Measurements from ENCODE around the gene HORMAD1.
"Not testable (repeated sequence)": the region's sequence is repeated elsewhere in the genome, so short reads cannot be mapped to it uniquely, and the experiment has no call there.

The HORMAD1 gene

DNA sequence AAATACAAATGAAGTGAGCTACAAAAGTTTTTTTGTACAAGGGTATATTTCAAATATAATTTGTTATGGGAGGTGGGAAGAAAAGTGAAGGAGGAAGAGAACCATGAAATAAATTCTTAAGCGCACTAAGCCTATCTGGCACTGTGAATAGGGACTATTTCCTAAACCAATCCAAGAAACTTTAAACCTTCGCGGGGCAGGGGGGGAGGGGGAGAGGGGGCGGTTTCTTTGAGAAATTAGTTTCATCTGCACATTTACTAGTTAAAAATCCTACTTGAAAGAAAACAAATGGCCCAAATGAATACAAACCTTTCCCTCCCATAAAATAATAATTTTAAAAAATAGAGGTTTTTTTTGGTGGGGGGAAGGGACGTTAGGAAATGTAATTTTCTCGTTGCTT, 24.1 kb downstream of the HORMAD1 start:
- DNase-seq: no peak

DNA sequence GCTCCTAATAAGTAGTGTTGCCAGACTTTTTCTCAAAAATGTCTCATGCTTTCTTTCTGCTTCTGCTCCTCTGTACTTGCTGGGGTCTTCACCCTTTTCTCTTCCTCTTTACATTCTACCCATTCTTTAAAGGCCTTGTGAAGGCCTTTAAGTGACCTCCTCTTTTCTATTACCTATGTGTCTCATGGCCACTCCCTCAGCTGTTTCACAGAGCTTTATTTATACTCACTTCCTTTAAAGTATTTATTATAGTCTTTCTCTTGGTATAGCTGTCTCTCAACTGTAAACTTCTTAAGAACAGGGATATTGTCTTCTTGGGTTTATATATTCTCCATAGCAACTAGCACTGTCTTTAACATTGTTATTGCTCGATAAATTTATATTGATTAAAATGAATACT, 24.5 kb downstream of the HORMAD1 start:
- no peak for DNase-seq

DNA sequence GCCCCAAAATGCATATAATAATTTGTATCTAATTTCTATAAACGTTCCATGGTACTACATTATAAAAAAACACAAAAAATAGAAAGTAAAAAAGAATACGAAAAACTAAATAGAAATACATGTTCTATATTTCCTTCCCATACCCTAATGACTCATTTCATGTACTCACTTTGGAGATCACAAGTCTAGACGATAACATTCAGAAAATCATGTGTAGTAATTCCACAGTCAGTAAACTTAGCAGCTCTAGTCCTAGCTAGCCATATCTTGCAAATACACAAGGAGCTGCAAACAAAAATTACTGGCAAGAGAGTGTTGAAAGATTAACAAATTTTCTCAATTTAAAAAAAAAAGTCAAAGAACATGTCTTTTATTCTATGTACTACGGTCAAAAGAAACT, 25.1 kb downstream of the HORMAD1 start:
- no peak for DNase-seq

DNA sequence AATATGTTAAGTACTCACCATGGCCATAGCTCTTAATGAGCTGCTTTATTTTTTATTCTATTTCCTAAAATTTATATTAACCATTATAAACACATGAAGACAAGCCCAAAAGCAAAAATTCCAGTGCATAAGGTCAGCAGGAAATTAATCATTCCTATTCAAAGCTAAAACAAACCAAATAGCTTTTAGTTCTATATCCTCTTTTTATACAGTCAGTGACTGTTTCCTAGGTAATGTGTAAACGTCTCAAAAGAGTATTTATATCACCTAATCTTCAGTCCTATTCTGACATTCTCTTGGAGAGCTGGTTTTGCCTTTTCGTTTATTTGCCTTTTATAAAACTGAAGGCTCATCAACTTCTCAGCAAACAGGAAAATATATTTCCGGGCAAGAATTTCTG, 28.0 kb downstream of the HORMAD1 start:
- no peak for DNase-seq

DNA sequence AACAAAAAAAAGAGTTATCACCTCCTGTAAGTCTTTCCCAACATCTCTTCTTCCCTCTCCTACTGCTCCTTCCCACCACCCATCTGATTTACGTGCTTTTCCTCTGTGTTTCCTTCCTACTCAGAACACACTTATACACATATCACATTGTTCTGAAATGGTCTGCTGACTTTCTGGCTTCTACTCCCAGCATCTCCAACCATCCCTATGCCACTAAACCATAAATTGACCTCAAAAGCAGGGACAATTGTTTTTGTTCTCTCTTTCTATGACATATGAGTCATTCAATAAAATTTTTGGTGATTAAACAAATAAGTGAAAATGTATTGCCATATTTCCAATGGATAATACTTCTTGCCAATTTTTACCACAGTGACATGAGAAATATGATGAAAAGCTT, 31.9 kb downstream of the HORMAD1 start:
- DNase-seq: no peak

DNA sequence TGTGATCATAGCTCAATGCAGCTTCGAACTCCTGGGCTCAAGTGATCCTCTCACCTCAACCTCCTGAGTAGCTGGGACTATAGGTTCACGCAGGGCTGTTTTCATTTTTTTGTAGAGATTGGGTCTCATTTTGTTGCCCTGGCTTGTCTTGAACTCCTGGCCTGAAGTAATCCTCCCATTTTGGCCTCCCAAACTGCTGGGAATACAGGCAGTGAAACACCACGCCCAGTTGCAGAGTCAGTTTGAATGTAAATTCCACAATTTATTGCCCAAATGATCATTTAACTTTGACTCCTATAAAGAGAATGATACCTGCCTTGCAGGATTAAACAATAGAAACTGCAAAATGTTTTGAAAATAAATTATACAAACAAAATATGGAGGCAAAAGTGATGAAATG, 34.4 kb downstream of the HORMAD1 start:
- no peak for DNase-seq

DNA sequence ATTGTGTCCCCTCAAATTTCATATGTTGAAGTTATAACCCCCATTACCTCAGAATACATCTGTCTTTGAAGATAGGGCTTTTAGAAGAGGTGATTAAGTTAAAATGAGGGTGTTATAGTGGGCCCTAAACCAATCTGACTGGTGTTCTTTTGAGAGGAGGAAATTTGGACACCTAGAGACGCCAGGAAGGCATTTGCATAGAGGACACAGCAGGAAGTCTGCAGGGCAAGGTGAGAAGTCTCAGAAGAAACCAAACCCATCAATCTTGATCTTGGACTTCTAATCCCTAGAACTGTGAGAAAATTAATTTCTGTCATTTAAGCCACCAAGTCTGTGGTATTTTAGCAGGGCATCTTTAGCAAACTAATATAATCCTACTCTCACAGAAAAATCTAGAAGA, 36.8 kb downstream of the HORMAD1 start:
- DNase-seq: no peak

DNA sequence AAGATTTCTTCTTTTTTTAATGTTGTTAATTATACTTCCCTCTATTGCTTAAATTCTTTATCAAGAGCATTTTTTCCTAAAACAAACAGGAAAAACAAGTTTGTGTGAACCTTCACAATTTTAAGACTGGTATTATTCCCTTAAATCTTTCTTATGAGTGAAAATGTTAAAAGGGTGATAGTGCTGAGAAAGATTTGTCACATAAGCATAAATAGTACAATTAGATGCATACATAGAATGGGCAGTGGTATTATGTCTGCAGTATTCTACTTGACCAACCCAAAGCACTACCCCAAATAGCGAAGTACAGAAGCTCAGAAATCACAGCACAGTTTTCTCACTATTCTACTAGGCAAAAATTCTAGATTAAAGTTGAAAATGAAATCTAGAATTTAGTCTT, 41.7 kb downstream of the HORMAD1 start:
- DNase-seq: no peak

DNA sequence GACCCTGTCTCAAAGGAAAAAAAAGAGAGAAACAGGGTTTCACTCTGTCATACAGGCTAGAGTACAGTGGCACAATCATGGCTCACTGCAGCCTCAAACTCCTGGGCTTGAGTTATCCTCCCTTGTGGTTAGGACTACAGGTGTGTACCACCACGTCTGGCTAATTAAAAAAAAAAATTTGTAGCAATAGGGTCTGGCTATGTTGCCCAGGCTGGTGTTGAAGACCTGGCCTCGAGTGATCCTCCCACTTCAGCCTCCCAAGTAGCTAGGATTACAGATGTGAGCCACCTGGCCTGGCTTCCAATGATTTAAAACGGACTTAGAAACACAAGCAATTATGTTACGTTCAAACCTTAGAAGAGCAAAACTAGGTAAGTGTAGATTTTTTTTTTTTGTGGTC, 45.8 kb downstream of the HORMAD1 start:
- DNase-seq: no peak

DNA sequence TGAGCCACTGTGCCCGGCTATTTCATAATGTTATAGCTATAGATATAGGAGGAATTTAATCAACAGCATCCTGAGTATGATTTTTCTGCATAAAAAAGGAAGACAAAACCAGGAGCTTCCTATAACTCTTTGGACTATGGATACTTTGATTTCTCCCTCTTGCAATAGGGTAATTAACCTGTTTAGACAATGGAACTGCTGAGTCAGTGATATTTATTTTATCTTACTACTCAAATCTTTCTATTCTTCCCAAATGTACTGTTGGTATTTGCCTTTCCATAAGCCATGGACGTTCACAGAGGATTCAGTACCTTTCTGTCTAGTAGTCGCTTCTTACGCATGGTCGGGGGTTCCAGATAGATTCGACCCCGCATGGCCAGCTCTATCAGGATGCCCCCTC, 57.4 kb downstream of the HORMAD1 start:
- DNase-seq: no peak

DNA sequence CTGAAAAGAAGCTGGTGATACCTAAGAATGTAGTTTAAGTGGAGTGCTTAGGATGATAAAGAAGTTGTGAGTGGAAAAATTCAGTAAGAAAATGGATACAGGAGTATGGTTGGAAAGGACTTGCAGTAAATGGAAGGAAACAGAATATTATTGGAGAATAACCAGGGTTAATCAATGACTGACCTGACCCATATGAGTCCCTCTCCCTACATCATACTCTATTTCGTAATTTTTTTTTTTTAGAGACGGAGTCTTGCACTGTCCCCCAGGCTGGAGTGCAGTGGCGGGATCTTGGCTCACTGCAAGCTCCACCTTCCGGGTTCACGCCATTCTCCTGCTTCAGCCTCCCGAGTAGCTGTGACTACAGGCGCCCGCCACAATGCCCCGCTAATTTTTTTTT, 57.9 kb downstream of the HORMAD1 start:
- DNase-seq: no peak

DNA sequence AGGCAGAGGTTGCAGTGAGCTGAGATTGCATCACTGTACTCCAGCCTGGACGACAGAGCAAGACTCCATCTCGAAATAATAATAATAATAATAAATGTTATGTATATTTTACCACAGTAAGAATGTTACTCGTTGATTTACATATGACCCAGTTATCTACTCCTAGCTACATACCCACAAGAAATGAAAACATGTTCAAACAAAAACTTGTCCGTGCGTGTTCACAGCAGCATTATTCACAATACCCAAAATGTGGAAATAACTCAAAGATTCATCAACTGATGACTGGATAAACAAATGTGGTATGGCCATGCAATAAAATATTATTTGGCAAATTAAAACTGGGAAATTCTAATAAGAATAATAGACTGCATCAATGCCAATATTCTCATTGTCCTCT, 59.5 kb downstream of the HORMAD1 start:
- DNase-seq: no peak

DNA sequence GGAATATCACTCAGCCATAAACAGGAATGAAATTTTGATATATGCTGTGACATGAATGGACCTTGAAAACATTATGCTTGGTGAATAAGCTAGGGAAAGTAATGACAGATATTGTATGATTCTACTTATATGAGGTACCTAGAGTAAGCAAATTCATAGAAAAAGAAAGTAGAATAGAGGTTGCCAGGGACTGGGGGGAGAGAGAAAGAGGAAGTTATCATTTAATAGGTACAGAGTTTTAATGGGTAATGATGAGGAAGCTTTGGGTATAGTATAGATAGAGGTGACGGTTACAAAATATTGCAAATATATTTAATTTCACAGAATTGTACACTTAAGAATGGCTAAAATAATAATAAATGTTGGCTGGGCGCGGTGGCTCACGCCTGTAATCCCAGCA, 60.1 kb downstream of the HORMAD1 start:
- DNase-seq: no peak

DNA sequence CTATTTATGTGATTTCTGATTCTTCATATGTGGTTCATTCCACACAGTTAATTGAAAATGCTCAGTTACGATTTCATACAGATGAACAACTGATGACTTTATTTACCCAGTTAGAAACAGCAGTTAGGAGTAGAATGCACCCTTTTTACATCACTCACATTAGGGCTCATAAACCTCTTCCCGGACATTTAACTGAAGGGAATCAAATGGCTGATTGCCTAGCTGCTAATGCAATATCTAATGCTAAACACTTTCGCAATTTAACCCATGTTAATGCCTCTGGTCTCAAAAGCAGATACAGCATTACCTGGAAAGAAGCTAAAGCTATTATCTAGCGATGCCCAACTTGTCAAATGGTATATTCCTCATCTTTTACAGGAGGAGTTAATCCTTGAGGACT, 63.6 kb downstream of the HORMAD1 start:
- not testable (repeated sequence) for DNase-seq

DNA sequence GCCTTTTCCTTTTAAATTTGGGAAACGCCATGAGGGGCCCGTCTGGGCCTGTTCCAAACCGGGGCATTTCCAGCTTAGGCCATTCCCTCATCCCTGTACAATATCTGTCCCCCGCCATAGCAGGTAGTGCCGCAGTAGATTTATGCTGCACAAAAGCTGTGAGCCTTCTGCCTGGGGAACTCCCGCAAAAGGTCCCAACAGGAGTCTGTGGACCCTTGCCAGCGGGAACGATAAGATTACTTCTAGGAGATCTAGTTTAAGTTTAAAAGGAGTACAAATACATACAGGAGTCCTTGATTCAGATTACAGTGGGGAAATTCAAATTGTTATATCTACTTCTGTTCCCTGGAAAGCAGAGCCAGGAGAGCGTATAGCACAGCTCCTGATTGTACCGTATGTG, 66.1 kb downstream of the HORMAD1 start:
- not testable (repeated sequence) for DNase-seq

DNA sequence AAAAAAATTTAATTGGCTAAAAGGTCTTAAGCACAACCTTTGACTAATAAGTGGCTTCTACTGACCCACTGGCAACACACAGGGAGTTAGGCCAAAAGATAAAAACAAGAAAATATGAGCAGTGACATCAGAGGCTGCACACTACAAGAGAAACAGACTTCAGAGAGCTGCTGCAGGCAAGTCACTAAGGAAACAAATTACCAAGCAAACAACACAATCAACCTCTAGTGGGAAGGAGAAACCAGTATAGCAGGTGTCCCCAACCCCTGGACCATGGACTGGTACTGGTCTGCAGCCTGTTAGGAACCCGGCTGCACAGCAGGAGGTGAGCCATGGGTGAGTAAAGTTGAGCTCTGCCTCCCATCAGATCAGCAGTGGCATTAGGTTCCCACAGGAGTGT, 70.5 kb downstream of the HORMAD1 start:
- DNase-seq: no peak

DNA sequence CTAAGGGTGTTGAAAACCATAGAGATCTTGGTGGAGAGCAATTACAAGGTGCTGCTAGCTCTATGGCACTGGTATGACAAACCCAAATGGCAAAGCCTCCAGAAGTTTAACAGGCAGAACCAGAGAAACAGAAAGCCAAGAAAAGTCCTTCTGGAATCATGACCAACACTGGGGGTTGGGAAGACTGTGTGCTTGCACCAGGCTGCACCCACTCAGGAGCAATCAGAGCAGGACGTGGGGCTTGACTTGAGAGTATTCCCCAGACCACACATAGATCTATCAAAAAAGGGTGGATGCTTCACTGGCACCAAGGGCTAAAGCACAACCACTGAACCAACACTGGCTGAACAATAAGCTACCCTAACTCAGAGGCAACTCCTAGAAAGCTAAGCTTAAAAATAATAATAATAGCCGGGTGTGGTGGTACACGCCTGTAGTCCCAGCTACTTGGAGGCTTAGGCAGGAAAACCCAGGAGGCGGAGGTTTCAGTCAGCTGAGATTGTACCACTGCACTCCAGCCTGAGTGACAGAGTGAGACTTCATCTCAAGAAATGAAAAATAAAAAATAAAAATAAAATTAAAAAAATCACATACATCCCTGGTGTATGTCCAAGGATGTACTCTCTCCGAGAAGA, 71.1 kb downstream of the HORMAD1 start:
- no peak for DNase-seq

All from DMS79 (cell line).